ENCODE measurements around the gene KRTAP9-6. TPM values are rescaled to one million over a fixed set of nuclear protein-coding genes. Genes with fewer than 3 reads are reported as not detected.

Gene KRTAP9-6
- polyA plus RNA-seq, 6 donors from 2014 or later = not detected

DNA sequence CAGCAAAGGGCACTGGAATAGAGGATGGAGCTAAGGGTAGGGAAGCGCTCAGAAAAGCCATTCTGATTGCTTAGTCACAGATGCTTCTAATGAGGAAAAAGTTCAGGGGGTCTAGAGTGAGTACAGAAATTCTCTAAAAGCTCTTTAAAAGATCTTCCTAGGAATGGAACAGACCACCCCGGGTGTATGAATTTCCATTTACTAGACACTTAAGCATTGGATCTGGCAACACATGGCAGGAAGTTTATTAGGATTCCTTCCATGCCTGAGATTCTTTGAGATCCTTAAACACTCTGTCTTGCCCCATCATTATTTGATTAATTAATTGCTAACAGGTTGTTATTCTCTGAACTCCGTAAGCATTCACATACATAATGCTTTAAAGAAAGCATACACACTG lies 18.9 kb downstream of the KRTAP9-6 start:
- H3K27me3 Mint-ChIP-seq = peaks cover 8 to 19% (median 17%) of the 10 kb centered on the region in 3 donors
- ATAC-seq (ENCODE audit: low read depth in 2 of 2) (no peak), DNase-seq (no peak)
- H3K36me3 Mint-ChIP-seq = no peaks in the 10 kb centered on the region
- no peak overlapping the region for H3K4me3 Mint-ChIP-seq
- H3K27ac Mint-ChIP-seq = peak overlapping the region in 1 of 6 donors; percentile 33
- peaks cover 0 to 13% (median 6%) of the 10 kb centered on the region in 3 donors for H3K4me1 Mint-ChIP-seq
- peaks cover 0 to 6% (median 0%) of the 10 kb centered on the region in 7 donors for H3K9me3 Mint-ChIP-seq

- Mint-ChIP-seq H3K36me3 (no peaks in the 10 kb centered on the region), H3K27ac (no peak overlapping the region), H3K27me3 (peaks cover 8 to 19% (median 12%) of the 10 kb centered on the region in 3 donors), H3K4me1 (peaks cover 0 to 14% (median 6%) of the 10 kb centered on the region in 3 donors), H3K9me3 (peaks cover 0 to 5% (median 0%) of the 10 kb centered on the region in 7 donors), H3K4me3 (no peak overlapping the region)
- DNase-seq (no peak), ATAC-seq (ENCODE audit: low read depth in 2 of 2) (no peak)
Observed at GRCh38 chr17:41284546-41284945, 19.4 kb downstream of the KRTAP9-6 start.

DNA sequence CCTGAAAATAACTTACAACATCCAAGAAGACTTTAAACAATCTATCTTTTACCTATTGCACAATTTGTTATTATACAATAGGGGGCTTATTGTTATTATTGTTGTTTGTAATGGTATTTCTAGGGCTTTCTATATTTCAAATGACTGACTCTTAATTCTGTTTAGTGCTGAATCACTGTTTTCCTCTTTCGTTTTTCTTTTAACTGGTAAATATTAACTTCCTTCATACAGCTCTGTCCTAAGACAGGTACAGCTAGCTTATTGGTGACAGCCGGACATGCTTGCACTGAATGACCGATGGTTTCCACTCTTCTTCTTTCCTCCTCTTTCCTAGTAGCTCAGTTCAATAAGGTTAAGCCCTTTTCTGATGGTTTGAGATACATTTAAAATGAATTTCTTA lies 21.9 kb downstream of the KRTAP9-6 start:
- DNase-seq = no peak
- H3K9me3 Mint-ChIP-seq = no peaks in the 10 kb centered on the region
- H3K4me3 Mint-ChIP-seq = no peak overlapping the region
- no peak for ATAC-seq (ENCODE audit: low read depth in 2 of 2)
- H3K27ac Mint-ChIP-seq = peak overlapping the region in 1 of 6 donors; percentile 68
- H3K4me1 Mint-ChIP-seq = peaks cover 0 to 14% (median 6%) of the 10 kb centered on the region in 3 donors
- H3K36me3 Mint-ChIP-seq = no peaks in the 10 kb centered on the region
- peaks cover 7 to 15% (median 10%) of the 10 kb centered on the region in 3 donors for H3K27me3 Mint-ChIP-seq

GRCh38 chr17:41294016-41294415 lies 28.8 kb downstream of the KRTAP9-6 start:
- ATAC-seq (ENCODE audit: low read depth in 2 of 2) = no peak
- H3K9me3 Mint-ChIP-seq = no peaks in the 10 kb centered on the region
- DNase-seq = no peak

DNA sequence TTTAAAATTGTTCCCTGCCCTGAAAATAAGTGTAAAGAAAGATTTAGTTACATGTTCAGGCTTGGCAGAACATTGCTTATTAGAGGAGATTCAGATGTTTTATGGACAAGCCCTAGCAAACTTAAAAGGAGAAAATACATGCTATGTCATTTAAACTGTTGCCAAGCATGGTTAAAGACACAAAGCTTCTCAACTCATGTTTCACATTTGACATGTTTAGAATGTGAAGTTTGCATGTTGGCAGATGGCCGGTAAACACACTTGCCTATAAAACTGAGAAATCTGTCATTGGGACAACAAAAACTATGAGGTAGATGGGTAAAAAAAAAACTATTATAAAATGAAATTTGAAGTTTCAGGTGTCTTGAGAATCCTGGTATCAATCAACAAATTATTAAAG lies 31.7 kb downstream of the KRTAP9-6 start:
- Mint-ChIP-seq H3K4me3 (no peak overlapping the region), H3K27me3 (peaks cover 0 to 15% (median 4%) of the 10 kb centered on the region in 3 donors), H3K36me3 (peaks cover 0 to 18% of the 10 kb centered on the region in 2 donors), H3K27ac (no peak overlapping the region), H3K4me1 (peaks cover 4 to 17% (median 11%) of the 10 kb centered on the region in 3 donors), H3K9me3 (peaks cover 0 to 7% (median 0%) of the 10 kb centered on the region in 7 donors)
- DNase-seq (no peak), ATAC-seq (ENCODE audit: low read depth in 2 of 2) (no peak)

More at GRCh38 chr17:41294016-41294415, 28.8 kb downstream of the KRTAP9-6 start:
- H3K27me3 Mint-ChIP-seq = peaks cover 4 to 19% (median 7%) of the 10 kb centered on the region in 3 donors
- H3K27ac Mint-ChIP-seq = no peak overlapping the region
- H3K36me3 Mint-ChIP-seq = peaks cover 0 to 7% of the 10 kb centered on the region in 2 donors
- peaks cover 0 to 14% (median 4%) of the 10 kb centered on the region in 3 donors for H3K4me1 Mint-ChIP-seq
- H3K4me3 Mint-ChIP-seq = no peak overlapping the region

- H3K27ac Mint-ChIP-seq = peak overlapping the region in 1 of 6 donors; percentile 80
- H3K27me3 Mint-ChIP-seq = peaks cover 0 to 13% (median 4%) of the 10 kb centered on the region in 3 donors
- no peak overlapping the region for H3K4me3 Mint-ChIP-seq
- peaks cover 7 to 33% (median 16%) of the 10 kb centered on the region in 3 donors for H3K4me1 Mint-ChIP-seq
- DNase-seq (no peak), ATAC-seq (ENCODE audit: low read depth in 2 of 2) (no peak)
- peaks cover 0 to 18% of the 10 kb centered on the region in 2 donors for H3K36me3 Mint-ChIP-seq
- peaks cover 0 to 7% (median 0%) of the 10 kb centered on the region in 7 donors for H3K9me3 Mint-ChIP-seq
Observed at GRCh38 chr17:41298458-41299135, 33.4 kb downstream of the KRTAP9-6 start.

DNA sequence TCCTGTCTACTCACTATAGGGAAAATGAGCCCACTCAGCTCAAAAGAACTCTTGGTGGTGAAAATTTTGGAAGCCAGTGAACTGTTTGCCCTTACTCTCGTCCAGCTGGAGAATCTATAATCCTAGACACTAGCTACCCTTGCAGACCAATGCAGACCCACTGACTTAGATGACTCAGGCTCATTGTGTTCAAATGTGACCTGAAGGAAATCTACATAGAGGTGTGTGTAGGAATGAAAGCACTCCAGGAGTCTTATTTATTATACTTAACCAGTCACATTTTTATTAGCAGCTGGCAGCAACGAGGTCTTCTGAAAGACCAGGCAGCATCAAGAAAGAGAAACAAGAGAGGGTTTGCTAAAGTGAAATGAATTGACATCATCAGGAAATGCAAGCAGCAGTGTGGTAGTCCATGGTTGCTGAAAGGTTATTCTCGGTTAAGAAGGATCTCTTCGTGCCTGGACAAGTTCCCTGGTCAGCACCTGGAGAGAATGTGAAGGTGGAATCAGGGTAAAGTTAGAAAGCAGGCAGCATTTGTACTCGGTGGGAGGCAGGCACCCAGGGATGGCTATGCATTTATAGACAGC lies 36.1 kb downstream of the KRTAP9-6 start:
- Mint-ChIP-seq H3K27me3 (peaks cover 0 to 7% (median 4%) of the 10 kb centered on the region in 3 donors), H3K36me3 (peaks cover 0 to 12% of the 10 kb centered on the region in 2 donors), H3K9me3 (peaks cover 0 to 7% (median 0%) of the 10 kb centered on the region in 7 donors), H3K4me1 (peaks cover 13 to 43% (median 25%) of the 10 kb centered on the region in 3 donors), H3K4me3 (no peak overlapping the region), H3K27ac (peak overlapping the region in 2 of 6 donors; percentile 28 to 50)
- no peak for ATAC-seq (ENCODE audit: low read depth in 2 of 2)
- no peak for DNase-seq

DNA sequence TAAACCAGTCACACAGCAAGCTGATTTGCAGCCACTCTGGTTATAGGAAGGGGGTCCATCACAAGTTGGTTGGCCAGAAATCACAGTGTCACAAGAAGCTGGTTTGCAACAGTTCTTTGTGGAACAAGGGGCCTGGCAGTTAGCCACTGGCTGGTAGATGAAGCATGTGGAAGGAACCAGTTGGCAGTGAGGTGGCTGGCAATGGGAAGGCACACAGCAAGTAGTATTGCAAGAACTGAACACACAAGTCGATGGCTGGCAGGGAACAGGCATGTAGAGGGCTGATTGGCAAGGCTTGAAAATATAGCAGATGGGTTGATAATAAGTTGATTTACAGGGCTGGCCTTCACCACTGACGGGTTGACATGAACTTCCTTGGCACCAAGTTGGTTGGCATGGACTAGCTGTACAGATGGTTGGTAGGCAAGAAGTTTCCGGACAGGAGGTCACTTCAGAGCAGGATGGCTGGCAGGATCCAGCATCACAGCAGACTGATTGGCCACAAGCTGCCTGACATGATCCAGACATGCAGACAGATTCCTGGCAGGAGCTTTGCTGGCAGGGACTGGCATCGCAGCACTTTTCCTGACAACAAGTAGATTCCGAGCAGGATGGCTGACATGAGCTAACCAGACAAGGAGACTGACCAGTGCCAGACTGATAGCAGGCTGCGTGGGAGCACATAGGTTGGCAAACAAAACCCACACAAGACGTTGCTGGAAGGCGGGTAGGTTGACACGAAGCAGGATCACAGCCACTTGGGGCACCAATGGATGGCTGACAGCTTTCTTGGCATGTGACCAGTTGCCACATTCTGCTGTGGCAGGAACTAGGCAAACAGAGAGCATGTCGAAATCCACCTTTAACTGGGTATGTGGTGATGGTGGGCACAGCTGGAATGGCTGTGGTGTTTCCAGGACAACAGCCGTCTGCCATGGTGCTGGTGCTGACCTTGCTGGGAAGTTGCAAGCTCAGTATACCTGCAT lies 37.0 kb downstream of the KRTAP9-6 start, which contains the start of gene KRTAP29-1:
TSS of gene KRTAP29-1 (minus strand) at position 936 of the 986 bp plus-strand sequence. CDS start at position 936, 0 bp downstream.
- H3K9me3 Mint-ChIP-seq = peaks cover 0 to 7% (median 0%) of the 10 kb centered on the region in 7 donors
- H3K36me3 Mint-ChIP-seq = peaks cover 0 to 12% of the 10 kb centered on the region in 2 donors
- peak within 1 kb of the TSS in 3 of 8 donors; percentile 7 to 57 (median 22) for H3K4me3 Mint-ChIP-seq
- H3K27me3 Mint-ChIP-seq = peaks cover 0 to 7% (median 4%) of the 10 kb centered on the region in 3 donors
- ATAC-seq (ENCODE audit: low read depth in 2 of 2) (no peak), DNase-seq (no peak)
- peaks cover 22 to 53% (median 34%) of the 10 kb centered on the region in 3 donors for H3K4me1 Mint-ChIP-seq
- peak within 1 kb of the TSS in 3 of 6 donors; percentile 10 to 45 (median 22) for H3K27ac Mint-ChIP-seq

DNA sequence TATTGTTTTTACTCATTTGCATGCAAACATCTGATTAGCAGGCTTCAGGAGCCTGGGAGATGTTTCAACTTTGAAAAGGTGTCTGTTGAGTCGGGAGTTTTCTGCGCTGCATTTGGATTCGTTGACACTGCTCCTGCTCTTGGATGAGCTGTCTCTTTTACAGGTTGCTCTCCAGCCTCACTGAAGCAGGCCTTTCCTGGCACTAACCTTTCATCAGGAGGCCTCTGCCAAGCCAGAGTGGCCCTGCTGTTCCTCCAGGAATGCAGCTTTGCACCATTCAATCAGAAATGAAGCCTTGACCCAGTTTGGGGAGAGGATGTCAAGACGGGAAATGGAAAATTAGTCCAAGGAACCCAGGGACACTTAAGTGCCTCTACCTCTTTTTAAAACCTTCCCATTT lies 37.8 kb downstream of the KRTAP9-6 start:
- no peak for ATAC-seq (ENCODE audit: low read depth in 2 of 2)
- peak overlapping the region in 1 of 8 donors; percentile 7 for H3K4me3 Mint-ChIP-seq
- H3K4me1 Mint-ChIP-seq = peaks cover 30 to 60% (median 42%) of the 10 kb centered on the region in 3 donors
- peaks cover 0 to 12% of the 10 kb centered on the region in 2 donors for H3K36me3 Mint-ChIP-seq
- H3K9me3 Mint-ChIP-seq = peaks cover 0 to 7% (median 0%) of the 10 kb centered on the region in 7 donors
- no peak for DNase-seq
- H3K27ac Mint-ChIP-seq = no peak overlapping the region
- H3K27me3 Mint-ChIP-seq = peaks cover 0 to 7% (median 4%) of the 10 kb centered on the region in 3 donors

DNA sequence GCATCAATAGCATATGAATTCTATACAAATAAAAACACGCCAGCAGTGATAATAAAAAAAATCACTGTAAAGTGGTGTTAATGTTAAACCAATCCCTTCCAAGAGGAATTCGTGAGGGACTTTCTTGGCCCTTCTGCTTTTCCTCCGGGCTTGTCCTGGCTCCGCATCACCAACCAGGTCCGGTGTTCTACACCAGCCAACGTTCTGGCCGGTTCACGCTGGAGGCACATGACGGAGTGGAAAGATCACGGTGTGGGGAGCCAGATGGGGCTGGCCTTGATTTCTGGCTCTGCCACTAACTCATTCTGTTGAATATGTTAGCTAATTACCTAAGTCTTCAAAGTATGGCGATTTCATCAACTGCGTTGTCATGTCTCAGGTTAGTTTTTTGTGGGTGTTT lies 38.9 kb downstream of the KRTAP9-6 start:
- no peak for DNase-seq
- H3K9me3 Mint-ChIP-seq = peaks cover 0 to 7% (median 0%) of the 10 kb centered on the region in 7 donors
- peaks cover 0 to 7% (median 0%) of the 10 kb centered on the region in 3 donors for H3K27me3 Mint-ChIP-seq
- peaks cover 41 to 63% (median 53%) of the 10 kb centered on the region in 3 donors for H3K4me1 Mint-ChIP-seq
- H3K27ac Mint-ChIP-seq = peak overlapping the region in 3 of 6 donors; percentile 22 to 34 (median 22)
- H3K36me3 Mint-ChIP-seq = peaks cover 0 to 12% of the 10 kb centered on the region in 2 donors
- no peak for ATAC-seq (ENCODE audit: low read depth in 2 of 2)
- peak overlapping the region in 1 of 8 donors; percentile 22 for H3K4me3 Mint-ChIP-seq

GRCh38 chr17:41307647-41308046 lies 42.5 kb downstream of the KRTAP9-6 start:
- ATAC-seq (ENCODE audit: low read depth in 2 of 2) (no peak), DNase-seq (no peak)
- H3K27ac Mint-ChIP-seq = peak overlapping the region; percentile 93 to 100 (median 98)
- H3K36me3 Mint-ChIP-seq = no peaks in the 10 kb centered on the region
- peaks cover 51 to 73% (median 57%) of the 10 kb centered on the region in 3 donors for H3K4me1 Mint-ChIP-seq
- peak overlapping the region in 7 of 8 donors; percentile 55 to 88 (median 80) for H3K4me3 Mint-ChIP-seq
- H3K27me3 Mint-ChIP-seq = no peaks in the 10 kb centered on the region
- peaks cover 0 to 2% (median 0%) of the 10 kb centered on the region in 7 donors for H3K9me3 Mint-ChIP-seq

DNA sequence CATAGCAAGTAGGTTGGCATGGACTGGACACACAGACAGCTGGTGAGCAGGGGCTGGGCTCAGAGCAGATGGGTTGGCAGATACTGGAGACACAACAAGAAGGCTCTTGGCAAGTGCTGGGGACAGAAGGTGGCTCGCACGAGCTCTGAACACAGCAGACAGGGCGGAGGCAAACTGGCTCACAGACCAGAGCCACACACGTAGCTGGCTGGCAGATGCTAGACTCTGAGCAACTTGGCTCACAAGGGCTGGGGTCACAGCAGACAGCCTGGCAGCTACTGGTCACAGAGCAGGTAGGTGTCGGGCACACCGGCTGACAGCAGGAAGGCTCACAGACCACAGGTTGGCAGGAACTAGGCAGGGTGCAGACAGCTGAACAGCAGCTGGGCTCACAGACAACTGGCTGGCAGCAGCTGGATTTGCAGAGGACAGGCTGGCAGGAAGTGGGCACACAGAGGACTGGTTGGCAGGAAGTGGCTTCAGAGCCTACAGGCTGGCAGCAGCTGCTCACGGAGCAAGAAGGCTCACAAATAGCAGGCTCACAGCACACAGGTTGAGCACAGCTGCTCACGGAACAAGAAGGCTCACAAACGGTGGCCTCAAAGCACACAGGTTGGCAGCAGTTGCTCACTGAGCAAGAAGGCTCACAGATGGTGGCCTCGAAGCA lies 43.2 kb downstream of the KRTAP9-6 start:
- DNase-seq = peak; percentile 92
- no peaks in the 10 kb centered on the region for H3K27me3 Mint-ChIP-seq
- peaks cover 51 to 66% (median 57%) of the 10 kb centered on the region in 3 donors for H3K4me1 Mint-ChIP-seq
- H3K36me3 Mint-ChIP-seq = no peaks in the 10 kb centered on the region
- peak overlapping the region; percentile 93 to 100 (median 98) for H3K27ac Mint-ChIP-seq
- peak overlapping the region; percentile 67 to 88 (median 82) for H3K4me3 Mint-ChIP-seq
- peaks cover 0 to 2% (median 0%) of the 10 kb centered on the region in 7 donors for H3K9me3 Mint-ChIP-seq
- peak; percentile 80 to 81 for ATAC-seq (ENCODE audit: low read depth in 2 of 2)

Measured in naive B cell (primary cell).